ENCODE results near the gene BICD1.
"Not testable (repeated sequence)": the region's sequence is repeated elsewhere in the genome, so short reads cannot be mapped to it uniquely, and the experiment has no call there.

Gene BICD1

DNA sequence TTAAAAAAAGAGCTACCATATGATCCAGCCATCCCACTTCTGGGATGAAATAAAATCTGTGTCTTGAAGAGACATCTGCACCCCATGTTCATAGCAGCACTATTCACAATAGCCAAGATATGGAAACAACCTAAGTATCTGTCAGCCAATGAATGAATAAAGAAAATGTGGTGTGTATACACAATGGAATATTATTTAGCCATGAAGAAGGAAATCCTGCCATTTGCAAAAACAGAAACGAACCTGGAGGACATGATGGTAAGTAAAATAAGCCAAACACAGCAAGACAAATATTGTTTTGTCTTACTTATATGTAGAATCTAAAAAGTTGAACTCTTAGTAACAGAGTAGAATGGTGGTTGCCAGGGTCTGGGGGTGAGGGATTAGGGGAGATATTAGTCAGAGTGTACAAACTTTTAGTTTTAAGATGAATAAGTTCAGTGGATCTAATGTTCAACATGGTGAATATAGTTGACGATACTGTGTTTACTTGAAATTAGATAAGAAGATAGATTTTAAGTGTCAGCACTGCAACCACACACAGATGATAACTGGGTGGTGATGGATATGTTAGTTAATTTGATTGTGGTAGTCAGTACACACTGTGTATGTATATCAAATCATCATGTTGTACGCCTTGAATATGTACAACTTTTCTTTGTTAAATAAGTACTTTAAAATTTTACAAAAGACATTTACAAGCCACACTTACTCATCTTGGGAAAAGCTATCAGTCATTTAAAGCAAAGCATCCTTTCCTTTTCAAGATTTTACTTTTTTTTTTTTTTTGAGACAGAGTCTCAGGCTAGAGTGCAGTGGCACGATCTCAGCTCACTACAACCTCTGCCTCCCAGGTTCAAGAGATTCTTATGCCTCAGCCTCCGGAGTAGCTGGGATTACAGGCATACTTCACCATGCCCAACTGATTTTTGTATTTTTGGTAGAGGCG, 89.9 kb downstream of the BICD1 start:
- DNase-seq = no peak

DNA sequence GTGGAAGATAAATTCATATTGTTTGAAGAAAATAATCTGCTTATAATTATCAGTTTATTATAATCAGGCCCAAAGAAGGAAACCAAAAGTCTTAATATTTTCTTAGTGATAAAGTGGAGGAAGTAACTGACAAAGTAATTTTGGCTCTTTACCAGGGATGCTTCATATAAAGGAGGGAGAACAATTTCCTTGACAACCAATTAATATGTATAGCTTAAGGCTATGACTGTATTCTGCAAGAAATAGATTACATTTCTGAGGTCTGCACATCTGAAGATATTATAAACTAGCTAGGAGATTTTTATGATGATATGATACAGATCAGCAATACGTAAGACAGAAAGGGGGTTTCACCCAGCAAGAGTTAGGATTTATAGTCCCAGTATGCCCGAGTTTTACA, 90.8 kb downstream of the BICD1 start:
- no peak for DNase-seq

DNA sequence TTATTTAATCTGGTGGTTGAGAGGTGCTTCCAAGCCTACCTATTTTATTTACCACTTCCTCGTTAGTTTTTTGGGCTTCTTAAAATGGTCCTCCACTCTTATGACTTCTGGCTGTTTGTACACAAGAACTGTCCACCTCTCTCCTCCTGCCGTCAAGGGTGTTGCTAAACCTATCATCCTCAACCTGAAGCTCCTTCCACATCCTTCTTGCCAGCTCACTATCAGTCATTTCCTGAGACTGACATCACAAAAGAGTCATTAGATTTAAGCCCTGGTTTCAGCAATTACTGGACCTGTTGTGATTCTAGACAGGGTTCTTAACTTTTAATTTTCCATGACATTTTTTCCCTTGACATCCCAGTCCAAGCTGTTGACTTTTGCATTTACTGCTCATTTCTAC, 91.9 kb downstream of the BICD1 start:
- no peak for DNase-seq

DNA sequence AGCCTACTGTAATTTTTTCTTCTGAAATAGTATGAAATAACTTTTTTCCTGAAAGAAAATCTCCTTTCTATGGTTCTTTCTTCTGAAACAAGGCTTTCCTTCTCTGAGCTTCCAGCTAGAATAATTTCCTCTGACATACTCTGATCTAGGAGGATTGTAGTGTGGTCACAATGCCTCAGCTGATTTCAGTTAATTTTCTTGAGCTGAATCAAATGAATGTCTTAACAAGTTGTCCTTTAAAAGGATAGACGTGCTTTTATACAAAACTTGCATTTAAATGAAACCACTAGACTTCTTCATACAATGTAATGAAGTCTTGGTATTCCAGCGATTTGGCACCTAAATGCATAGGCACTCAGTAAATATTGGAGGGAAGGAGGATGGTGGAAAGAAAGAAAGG, 94.4 kb downstream of the BICD1 start:
- DNase-seq = no peak

DNA sequence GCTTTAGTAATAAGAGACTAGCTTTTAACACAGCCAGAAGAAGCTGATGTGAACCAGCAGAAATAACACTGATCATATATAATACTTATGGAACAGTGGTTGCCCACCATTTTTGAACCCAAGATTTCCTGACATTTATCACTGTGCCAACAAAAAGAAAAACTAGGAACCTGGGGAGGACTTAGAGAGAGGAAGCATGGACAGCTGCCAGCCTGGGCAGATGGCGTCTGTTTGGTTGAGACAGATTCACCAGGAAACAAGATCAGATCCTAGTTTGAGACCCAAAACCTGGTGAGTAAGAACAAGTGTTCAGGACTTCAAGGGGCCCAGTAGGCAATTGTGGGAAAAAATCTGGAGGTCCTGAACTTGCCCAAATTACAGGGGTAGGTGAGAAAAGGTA, 95.3 kb downstream of the BICD1 start:
- no peak for DNase-seq

DNA sequence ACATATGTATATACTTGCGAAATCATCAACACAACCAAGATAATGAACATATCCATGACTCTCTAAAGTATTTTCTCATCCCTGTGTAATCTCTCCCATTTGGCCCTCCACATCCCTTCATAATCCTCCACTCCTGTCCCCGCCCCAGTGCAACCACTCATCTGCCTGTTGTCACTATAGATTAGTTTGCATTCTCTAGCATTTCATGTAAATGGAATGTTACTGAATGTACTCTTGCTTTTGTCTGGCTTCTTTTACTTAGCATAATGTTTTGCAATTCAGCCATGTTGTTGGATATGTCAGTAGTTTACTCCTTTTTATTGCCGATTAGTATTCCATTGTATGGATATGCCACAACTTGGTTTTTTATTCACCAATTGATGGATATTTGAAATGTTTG, 99.1 kb downstream of the BICD1 start:
- DNase-seq = no peak

DNA sequence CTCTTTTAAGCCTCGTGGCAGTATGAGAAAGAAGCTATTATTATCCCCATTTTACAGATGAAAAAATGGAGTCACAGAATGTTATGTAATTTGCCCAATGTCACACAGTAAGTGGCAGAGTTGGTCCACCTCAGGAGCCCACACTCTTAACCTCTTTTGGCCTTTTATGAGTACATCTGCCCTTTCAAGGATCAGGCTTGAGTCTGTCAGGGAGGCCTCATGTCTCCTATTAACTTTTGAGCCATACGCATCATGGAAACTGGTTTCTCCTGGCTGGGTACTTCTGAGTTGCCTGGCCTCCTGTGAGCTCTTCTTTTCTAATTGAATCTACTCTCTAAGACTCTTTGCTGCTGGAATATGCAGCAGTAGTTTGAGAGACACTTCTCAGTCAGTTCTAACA, 101.7 kb downstream of the BICD1 start:
- no peak for DNase-seq

DNA sequence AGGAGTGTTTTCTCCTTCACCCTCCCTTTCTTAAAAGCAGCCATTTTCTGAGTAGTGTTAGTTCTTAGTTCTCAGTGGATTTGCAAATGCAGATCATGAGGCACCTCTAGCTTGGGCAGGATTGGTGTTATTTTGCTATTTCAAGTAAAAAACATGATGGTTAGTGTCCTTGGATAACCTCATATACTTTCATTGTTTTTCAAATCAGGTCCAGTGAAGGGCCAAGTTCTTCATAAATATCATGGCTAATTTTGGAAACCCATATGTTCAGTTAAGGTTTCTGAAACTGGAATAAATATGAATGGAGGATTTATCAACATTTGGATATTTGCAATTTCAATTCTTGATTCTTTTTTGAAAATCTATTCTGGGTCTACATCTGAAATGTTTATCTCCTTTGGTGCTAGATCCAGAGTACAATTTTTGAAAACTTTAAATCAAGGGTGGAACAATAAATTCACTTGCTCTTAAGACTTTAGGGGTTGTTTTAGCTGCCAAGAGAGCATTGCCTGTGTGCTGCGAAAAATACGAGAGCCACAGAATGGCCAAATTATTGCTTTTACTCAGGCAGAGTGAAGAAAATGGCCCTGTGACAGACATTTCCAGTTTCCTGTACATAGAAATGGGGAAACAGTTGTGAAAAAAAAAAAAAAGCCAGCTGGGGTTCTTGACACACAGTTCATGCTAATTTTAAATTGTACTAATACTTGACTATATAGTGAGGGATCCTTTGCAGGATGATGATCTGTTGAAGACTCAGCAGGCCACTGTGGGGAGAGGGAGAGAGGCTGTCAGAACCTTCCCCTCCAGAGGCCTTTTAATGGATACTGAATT, 104.6 kb downstream of the BICD1 start:
- DNase-seq = no peak

DNA sequence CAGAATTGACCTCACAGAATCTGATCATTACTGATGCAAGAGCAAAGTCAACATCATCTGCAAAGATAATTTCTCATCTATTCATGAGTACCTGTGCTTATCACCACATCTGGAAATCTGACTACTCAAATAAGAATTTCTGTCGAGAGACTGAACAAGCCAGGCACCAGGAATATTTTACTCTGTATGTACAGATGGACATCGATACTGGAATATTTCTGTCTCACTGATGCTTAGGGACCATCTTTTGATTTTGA, 105.2 kb downstream of the BICD1 start:
- no peak for DNase-seq

DNA sequence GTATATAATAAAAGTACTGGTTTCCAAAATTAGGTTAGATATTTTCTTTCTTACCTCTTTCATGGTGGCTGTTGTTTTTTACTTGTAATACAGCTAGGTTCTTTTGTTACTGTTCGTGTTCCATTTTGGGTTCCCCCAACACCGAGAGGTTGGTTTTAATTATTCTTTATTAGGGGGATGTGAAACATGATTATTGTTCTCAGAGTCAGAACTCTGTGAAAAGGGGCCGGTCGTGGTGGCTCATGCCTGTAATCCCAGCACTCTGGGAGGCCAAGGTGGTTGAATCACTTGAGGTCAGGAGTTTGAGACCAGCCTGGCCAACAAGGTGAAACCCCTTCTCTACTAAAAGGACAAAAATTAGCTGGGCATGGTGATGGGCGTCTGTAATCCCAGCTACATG, 108.1 kb downstream of the BICD1 start:
- no peak for DNase-seq

DNA sequence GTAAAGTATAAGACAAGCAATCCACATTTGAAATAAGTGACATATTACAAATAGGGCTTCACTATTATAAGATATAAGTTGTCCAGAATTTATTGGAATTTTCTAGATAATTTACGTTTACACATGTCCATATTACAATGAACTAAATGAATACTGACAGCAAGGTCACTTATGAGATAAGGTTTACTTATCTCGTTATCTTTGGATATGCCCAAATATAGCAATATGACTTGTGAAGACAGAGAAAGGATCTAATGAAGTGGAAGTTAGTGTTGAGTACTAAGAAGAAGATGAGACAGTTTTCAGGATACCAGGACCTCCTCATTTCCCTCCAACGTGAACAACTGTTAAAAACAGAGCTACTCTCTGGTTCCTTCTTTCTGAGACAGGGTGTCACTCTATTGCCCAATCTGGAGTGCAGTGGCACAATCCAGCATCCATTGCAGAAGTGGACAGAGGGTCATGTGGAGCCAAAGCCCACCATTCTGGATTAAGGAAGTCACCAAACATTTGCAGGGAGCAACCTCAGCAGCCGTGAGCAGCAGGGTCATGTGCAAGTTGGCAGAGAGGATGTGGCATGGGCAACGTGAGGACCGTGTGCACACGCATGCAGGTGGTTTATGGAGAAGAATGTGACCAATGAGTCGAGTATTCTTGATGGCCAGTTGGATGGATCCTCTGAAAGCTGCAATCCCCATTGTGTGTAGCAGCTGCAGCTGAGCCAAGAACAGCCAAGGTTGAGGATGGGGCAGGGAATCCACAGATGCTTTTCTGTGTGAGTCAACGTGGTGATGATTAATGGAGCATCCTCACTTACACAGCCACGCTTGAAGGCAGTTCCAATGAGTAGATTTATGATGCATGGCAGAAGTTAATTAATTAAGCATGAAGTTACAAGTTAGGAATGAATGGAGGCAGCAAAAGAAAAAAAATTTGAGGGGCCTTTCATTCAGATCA, 111.0 kb downstream of the BICD1 start:
- DNase-seq = no peak

DNA sequence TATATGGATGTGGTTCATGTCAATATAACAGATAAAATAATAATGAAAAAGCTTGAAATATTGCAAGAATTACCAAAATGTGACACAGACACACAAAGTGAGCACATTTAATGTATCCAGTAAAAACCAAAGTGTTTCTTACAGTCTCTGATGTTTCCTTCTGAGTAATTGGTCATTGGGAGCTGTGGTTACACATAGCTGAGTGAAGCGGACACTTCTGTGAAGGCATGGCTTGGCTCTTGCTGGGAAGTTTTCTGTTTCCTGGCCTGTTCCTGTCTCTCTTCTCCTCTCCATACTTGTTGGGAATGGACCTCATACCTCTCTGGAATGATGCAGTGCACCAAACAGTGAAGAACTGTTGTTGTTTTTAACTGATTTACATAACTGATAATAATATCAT, 117.3 kb downstream of the BICD1 start:
- DNase-seq = no peak

DNA sequence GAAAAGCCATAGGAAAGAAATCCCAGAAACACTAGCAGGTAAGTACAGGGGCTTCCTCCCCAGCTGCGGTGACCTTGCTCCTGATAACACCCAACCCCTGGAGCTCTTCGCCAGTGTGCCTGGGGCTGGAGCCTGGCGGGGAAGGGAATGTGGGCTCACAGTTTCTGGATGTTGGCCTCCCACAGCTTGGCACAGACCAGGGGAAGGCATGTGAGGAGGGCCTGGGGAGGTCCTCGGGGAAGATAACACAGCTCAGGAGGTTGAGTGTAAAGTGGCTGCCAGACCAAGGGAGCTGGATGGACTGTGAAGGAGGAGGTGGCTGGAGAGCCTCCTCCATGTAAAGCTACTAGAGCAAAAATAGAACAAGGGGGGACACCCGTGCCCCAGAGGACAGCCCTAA, 120.1 kb downstream of the BICD1 start:
- no peak for DNase-seq

DNA sequence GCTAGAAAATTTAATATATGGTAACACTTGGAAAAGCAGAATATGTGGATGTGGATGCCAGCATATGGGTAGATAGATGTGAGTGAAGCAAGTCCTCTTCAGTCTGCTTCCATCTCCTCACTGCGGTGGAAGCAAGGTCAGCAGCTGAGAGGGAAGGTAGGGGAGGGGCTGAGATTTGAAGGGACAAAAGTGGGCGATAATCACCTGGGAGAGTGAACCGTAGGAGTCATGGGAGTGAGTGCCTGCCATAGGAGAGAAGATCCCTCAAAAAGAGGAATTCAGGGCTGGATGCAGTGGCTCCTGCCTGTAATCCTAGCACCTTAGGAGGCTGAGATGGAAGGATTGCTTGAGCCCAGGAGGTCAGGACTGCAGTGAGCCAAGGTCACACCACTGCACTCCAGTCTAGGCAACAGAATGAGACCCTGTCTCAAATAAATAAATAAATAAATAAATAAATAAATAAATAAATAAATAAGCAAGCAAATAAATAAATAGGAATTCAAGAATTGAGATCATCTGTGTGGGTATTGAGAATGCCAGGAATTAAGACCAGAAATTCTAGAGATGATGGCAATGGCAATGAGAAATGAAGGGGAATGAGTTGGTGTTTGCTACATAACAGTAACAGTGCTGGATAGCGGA, 123.4 kb downstream of the BICD1 start:
- no peak for DNase-seq

DNA sequence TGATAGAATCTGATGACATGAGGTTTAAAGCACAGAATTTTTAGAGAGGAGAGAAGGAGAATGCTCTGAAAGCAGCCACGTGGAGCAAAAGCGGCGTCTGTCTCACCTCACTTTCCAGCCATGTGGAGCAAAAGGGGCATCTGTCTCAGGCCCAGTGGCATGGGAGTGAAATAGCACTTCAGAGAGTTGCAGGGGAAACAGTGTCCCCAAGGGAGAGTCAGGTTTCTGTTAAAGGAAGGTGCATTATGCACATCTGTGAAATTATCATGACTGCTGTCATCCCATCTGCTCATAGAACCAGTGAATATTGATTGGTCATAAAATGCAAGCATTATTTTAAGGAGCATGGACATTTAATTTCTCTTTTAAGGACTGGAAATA, 124.0 kb downstream of the BICD1 start:
- peak; percentile 34 for DNase-seq

DNA sequence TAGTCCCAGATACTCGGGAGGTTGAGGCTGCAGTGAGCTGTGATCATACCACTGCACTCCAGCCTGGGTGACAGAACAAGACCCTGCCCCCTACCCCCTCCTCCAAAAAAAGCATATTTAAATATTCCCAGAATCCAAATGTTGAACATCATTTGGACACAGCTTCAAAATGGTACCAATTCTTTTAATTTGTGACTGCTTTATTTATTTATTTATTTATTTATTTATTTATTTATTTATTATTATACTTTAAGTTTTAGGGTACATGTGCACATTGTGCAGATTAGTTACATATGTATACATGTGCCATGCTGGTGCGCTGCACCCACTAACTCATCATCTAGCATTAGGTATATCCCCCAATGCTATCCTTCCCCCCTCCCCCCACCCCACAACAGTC, 124.7 kb downstream of the BICD1 start:
- not testable (repeated sequence) for DNase-seq

DNA sequence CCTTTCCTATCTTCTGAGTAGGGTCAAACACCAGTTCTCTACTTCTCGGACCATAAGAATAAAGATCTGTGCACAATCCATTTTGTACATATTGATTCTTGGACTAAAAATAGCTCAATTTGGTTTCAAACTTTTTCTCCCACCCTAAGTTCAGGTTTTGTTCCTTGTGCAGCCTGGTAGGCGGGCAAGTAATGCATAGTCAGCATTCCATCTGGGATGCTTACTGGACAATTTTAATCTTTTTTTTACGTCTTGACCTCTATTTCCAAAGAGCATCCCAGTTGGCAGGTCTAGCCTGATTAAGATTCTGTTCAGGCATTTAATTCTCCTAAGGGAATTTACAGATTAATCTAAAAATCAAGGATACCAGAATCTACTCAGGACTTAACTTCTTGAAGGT, 126.9 kb downstream of the BICD1 start:
- no peak for DNase-seq

DNA sequence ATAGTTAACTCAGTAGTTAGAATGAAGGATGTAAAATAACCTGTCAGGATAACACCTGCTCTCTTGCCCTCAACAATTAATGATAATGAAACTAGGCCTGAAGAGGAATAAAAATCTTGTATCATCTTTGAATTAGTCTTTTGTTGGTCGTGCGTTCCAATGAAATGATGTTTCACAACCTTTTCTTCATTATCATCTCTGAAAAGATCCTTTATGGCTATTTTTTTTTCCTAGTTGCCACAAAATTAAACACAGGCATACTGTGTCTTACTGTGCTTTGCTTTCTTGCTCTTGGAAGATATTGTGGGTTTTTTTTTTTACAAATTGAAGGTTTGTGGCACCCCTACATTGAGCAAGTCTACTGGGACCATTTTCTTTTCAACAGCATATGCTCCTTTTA, 128.6 kb downstream of the BICD1 start:
- DNase-seq = no peak

DNA sequence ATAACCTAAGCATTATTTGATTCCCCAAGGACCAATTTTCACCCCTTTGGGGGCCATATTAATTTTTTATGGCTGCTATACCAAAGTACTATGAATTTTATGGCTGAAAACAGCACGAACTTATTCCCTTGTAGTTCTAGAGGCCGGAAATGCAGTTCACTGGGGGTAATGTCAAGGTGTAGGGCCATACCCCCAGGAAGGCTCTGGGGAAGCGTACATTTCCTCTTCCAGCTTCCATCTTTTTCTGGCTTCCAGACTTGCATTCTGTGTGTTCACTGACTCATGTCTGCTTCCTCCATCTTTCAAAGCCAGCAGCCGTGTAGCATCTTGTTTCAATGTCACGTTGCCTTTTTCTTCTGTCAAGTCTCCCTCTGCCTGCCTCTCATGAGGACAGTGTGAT, 133.5 kb downstream of the BICD1 start:
- no peak for DNase-seq

DNA sequence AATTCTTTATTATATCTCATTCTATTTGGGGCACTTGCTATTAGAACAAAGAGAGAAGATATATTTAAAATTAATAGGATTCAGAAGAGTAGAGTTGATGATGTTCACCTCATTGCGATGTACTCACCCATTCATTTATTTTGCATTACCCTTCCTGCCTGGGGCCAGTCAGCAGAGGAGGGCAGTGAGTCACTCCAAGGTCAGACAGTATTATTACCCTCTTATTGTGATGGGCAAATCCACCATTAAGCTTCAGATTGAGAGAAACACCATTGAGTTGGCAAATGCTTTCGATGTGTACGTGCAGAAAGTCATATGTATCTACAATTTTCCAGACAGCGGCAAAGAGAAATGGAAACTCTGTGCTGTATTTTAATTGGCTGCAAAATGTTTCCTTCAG, 134.2 kb downstream of the BICD1 start:
- no peak for DNase-seq

DNA sequence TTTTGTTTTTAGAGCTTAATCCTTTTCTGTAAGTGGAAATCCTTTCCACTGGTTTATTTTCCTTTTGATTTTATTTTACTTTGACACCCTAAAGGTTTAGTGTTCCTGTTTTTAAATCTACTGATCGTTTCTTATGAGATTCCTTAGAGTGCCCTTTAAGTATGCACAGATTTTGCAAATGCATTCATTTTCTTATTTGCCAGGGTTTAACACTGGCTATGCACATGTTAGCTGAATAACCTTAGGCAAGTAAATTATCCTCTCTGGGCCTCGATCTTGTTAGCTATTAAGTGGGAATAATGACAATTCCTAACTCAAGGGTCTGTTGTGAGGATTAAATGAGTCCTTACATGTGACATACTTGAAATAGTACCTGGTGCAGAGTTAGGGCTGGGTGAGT, 136.0 kb downstream of the BICD1 start:
- DNase-seq = no peak

DNA sequence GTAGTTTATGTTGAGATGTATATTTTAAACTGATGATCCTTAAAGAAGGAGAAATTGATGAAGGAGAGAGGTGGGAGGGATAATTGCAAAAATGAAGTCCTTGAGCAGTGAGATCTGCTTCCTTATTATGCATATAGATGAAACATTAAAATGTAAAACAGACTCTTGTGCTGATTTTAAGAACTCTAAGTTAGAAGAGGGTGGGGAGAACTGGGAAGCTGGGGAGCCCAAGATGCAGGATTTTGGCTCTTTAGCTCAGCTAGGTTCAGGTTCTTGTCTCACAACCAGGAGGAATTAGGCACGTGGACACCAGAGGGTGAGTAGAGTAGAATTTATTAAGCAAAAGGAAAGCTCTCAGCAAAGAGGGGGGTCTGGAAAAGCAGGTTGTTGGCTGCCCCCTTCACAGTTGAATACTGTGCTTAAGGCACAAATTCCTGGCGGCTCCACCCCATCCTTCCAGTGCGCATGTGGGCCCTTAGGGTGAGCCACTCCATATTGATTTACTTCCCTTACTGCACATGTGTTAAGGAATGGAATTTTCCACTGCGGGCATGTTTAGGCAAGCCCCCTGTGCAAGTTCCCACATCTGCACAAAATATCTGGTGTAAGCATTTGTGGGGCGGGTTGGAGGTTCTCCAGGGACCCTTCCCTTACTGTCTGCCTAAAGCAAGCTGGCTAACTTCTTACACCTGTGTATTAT, 141.9 kb downstream of the BICD1 start:
- no peak for DNase-seq

Measured in NCI-H2107 (cell line).